ENCODE measurements around the gene CCDC178.

DNA sequence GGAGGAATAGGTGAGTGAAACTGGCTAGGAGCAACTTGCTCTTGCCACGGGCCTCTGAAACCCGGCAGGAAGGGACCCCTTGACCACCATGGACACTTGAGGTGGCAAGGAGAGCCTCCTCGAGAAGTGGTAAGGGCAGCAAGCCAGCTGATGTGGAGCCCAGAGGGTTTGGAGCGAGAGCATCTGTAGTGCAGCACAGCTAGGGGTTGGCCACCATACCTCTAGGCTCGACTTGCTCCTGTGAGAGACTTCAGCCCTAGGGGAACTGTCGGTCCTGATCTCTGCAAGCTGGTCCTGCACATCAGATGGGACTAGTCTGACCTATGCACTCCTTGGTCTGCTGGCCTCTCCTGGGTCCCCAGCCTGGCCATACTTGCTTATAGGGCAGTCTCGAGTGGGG lies 158.4 kb downstream of the CCDC178 start:
- TF ChIP-seq CTCF (IDR thresholded peaks at IDR 0.05) (no peak), POLR2AphosphoS5 (IDR thresholded peaks at IDR 0.05) (no peak), POLR2A (IDR thresholded peaks at IDR 0.05) (no peak)

All from prostate gland (tissue), 2 donors.